GM12872 (cell line): ENCODE measurements around the gene SLCO2B1.

Experiments used
- CTCF ChIP-seq: IDR thresholded peaks from 3 replicates; pipeline ENCODE4 v1.5.1; 2011; ENCODE audit warnings: low read depth, mild to moderate bottlenecking, low read length, moderate library complexity; ENCODE audit not compliant: insufficient read depth

SLCO2B1 gene

GRCh38 chr11:75190652-75191329 lies 39.9 kb downstream of the SLCO2B1 start:
- no peak for TF ChIP-seq CTCF

- no peak for TF ChIP-seq CTCF
Measured at GRCh38 chr11:75191330-75191717, 40.4 kb downstream of the SLCO2B1 start.

- no peak for TF ChIP-seq CTCF
Measured at GRCh38 chr11:75193271-75193670, 42.4 kb downstream of the SLCO2B1 start.

- no peak for TF ChIP-seq CTCF
Measured at GRCh38 chr11:75193711-75194110, 42.8 kb downstream of the SLCO2B1 start.

- no peak for TF ChIP-seq CTCF
Measured at GRCh38 chr11:75194147-75194546, 43.2 kb downstream of the SLCO2B1 start.

- TF ChIP-seq CTCF = no peak
Measured at GRCh38 chr11:75195167-75195962, 44.5 kb downstream of the SLCO2B1 start.

- no peak for TF ChIP-seq CTCF
Measured at GRCh38 chr11:75196426-75196825, 45.5 kb downstream of the SLCO2B1 start.
